Activated CD8-positive, alpha-beta memory T cell treated with anti-CD3 and anti-CD28 coated beads for 4 hours (primary cell): ENCODE data around the gene ARHGEF16.

Experiments used
- DNase-seq, 2 donors: peaks; one replicate each; pipeline ENCODE4 v3.0.0-alpha.2; 2020; ENCODE audit warnings: low read depth in 2 of 2

Gene ARHGEF16

DNA sequence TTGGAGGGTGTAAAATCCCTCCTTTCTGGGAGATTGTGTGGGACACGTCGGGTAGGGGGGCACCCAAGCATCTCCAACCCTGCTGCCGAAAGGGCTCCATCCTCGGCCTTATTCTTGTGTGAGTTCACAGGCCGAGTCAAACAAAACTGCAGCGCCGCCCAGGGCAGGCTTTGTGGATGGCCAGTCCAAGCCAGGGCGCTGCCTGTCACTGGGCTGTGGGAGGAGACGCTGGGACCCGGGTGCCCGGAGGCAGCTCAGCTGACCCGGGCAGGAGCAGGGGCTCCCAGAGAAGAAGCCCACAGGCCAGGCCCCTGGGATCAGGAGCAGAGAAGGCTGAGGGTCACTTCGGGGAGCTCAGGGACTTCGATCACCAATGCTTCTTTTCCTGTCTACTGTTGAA is 31.8 kb upstream of the ARHGEF16 start:
- no peak for DNase-seq

DNA sequence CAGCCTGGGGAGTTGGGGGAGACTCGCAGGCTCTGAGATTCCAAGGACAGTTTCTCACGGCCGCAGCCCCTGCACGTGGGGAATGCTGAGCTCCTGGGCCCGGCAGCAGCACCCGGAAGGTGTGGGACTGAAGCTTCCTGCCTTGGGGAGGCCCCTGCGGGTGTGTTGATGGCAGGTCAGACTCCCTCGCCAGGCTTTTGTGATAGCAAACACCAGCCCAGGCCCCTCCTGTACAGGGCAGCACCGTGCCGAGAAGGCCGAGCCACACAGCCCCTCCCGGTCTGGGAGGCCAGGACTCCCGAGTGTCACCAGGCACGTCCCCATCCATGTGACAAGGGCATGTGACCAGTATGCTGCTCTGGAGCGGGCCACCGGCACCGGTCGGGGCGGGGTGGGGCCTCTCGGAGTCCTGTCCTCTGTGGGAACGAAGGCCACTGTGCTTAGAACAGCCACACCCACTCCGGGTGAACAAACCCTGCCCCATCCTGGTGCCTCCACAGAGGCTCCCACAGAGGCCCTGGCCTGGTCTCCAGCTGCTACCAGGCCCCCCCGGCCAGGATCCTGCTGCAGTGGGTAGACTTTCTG is 31.1 kb upstream of the ARHGEF16 start:
- DNase-seq = no peak

DNA sequence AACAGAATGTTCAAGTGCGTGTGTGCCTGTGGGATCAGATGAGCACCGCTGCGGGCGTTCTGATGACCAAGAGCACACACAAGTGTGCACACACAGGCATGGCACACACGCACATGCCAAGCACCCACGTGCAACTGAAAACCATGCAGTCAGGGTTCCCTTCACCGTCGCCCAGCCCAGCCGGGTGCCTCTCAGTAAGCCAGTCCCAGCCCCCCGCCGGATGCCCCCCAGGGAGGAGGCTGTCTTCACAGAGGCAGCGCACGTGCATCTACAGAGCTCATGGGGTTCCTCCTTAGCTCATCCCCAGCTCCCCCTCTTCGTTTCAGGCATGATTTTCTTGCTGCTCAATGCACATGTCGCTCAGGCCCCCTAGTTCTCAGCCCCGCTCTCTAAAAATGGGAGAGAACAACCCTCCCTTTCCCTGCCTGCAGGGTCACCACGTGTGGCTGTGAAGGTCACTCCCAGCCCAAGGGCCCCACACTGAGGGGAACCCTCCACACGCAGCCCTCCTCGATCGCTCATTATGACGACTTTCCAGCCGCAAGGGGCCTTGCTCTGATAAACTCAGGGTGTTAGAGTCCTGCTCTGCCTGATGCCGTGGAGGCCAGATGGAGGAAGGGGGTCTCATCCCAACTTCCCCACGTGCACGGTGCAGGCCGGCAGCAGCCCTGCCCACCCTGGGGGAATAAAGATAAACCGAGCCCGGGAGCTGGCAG is 30.4 kb upstream of the ARHGEF16 start:
- DNase-seq = no peak

DNA sequence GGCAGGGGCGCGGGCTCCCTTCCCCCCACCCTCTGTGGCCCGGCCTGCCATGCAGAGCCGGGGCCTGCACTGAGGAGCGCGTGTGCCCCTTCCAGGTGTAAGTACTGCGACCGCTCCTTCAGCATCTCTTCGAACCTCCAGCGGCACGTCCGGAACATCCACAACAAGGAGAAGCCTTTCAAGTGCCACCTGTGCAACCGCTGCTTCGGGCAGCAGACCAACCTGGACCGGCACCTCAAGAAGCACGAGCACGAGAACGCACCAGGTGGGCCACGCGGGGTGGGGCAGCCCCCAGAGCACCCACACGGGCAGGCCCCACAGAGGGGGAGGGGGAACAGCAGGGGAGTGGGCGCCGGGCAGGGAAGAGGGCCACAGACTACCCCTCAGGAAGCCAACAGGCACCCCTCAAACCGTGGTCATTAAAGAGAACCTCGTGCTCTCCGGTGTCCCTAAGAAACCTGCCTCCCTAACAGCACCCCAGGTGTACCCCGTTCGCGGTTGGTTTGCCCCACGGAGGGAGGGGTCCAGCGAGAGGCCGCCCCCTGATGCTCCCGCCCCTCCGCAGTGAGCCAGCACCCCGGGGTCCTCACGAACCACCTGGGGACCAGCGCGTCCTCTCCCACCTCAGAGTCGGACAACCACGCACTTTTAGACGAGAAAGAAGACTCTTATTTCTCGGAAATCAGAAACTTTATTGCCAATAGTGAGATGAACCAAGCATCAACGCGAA is 28.8 kb upstream of the ARHGEF16 start:
- DNase-seq = no peak

DNA sequence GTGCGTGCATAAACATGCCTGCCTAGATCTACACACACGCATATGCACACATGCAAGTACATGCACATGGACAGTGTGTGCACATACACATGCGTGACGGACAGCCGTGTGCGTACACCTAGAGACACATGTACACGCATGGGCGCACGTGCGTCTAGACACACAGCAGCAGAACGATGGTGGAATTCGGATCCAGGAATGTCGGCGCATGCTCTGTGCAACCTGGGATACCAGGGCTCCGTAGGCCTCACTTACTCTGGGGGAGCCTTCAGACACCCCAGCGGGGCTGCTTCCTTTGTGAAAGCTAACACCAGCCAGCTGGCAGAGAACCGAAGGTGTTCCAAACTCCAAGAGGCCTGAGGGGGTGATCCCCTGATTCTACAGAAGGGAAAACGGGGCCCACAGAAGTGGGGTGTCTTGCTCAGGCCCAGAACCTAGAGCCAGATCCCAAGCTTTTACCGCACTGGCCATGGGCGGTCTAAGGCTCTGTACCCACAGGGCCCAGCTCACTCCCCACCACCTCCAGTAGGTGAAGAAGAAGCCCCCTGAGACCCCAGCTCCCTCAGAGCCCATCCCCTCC is 27.4 kb upstream of the ARHGEF16 start:
- no peak for DNase-seq

DNA sequence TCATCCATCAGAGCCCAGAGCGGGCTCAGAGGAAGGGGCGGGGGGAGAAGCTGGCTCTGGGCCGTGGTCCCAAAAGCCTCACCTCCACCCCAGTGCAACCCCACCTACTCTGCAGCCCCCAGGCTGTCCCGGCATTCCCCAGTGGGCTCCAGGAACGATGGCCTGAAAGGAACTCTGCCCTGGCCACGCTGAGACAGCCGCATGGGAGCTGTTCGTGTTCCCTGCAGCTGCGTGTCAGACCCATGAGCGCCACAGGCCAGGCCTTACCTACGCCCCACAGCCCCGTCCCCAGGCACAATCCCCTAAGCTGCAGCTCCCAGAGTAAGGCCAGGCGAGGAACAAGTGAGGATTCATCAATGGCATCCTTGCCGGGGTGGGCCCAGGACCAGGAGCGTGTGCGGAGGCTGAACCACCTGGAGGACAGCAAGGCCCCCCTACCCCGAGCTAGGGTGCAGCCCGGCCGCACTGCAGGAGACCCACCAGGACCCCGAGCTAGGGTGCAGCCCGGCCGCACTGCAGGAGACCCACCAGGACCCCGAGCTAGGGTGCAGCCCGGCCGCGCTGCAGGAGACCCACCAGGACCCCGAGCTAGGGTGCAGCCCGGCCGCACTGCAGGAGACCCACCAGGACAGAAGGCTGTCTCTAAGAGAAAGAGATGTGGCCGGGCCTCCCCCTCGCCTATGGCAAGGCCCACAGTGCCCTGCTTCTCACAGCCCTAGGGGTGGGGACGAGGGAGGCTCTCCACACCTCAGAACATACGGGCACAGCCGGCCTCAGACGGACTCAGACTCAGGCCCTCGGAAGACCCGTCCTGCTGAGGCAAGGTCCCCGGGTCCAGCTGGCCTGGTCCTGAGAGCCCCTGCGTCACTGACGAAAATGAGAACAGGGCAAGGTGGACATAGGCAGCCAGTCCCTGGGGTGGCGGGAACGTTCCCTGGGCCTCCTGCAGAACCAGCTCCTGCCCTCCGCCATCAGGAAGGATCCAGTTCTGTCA is 26.5 kb upstream of the ARHGEF16 start:
- DNase-seq = no peak

DNA sequence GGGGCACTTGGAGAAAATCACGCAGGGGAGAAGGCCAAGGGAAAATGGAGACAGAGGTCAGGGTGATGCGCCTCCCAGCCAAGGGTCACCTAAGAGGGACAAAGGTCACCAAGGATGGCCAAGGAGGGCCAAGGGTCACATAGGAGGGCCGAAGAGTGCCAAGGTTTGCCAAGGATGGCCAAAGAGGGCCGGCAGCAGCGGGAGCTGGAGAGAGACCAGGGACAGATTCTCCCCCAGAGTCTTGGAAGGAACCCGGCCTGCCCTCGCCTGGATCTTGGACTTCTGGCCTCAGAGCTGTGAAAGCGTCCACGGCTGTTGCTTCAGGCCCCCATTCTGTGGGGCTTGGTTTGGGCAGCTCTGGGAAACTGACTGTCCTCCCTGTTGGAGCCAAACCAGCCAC is 25.6 kb upstream of the ARHGEF16 start:
- no peak for DNase-seq

DNA sequence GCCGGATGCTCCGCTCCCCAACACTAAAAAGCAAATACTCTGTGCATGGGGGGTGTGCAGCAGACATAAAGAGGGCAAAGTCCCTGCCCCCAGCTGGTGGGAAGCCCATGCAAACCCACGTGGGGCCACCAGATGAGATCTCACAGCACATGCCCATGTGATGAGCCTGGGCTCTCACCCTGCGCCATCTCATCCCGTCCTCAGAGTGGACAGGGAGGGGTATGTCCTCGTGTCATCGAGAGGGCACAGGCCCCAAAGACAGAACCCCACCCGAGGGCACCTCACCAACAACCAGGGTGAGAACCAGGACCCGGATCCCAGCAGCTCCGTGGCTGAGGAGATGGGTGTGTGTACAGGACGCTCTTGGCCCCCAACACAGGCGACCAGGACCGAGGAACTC is 25.1 kb upstream of the ARHGEF16 start:
- DNase-seq = no peak

DNA sequence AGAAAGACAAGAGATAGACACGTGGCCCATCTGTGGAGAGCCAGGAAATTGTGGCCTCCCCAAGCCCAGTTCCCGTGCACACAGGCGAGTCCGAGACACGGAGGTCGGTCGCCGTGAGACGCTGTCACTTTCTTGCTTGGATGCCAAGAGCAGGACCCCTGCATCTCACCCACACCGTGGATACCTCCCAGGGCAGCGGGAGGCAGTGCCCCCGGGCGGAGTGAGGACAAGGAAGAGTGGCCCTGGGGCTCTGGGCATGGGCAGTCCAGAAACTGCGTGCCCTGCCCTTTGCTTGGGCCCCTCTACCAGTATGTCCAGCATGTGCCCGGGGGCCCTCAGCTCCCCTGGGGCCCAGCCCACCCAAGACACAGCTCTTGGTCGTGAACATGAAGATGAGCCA is 24.7 kb upstream of the ARHGEF16 start:
- no peak for DNase-seq

DNA sequence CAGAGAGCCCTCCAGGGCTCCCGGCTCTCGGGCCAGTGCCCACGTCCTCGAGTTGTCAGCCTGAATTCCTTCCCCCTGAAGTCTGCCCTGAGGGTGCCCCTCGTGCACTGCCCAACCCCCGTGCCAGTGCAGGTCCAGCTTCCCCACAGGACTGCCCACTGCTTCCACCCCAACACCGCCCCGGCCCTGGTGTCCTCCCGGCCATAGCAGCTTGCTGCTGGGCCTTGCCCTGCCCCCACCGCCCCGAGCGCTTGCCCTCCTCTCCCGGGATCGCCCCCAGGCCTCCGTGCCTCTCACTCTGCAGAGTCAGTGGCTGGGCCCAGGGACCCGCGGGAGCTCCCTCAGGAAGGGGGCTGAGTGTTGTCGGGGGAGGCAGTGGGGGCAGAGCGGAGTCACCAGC is 24.1 kb upstream of the ARHGEF16 start:
- no peak for DNase-seq

DNA sequence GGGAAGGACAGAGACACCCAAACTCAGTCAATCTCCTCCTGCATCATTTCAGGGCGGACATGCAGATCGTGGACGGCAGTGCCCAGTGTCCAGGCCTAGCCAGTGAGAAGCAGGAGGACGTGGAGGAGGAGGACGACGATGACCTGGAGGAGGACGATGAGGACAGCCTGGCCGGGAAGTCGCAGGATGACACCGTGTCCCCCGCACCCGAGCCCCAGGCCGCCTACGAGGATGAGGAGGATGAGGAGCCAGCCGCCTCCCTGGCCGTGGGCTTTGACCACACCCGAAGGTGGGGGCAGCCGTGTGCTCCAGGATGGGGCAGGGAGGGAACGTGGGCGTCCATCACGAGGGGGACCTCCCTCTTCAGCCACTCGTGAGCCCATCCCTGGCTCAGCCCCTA is 23.6 kb upstream of the ARHGEF16 start:
- no peak for DNase-seq

DNA sequence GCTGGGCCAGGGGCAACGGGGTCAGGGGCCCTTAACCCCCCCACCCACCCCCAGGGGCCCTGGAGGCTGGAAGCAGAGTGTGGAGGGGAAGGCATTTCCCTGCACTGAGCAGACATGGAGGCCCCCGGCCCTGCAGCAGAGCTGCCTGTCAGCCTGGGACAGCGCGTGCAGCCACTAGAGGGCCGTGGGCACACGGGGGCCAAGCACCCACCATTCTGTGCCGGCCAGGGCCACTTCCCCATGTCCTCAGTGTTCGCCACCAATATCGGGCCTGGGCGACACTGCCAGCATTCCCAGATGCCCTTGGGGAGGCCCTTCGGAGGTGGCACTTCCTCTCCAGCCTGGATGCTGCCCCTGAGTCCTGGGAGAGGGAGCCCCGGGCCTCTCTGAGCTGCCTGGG is 23.2 kb upstream of the ARHGEF16 start:
- DNase-seq = no peak

DNA sequence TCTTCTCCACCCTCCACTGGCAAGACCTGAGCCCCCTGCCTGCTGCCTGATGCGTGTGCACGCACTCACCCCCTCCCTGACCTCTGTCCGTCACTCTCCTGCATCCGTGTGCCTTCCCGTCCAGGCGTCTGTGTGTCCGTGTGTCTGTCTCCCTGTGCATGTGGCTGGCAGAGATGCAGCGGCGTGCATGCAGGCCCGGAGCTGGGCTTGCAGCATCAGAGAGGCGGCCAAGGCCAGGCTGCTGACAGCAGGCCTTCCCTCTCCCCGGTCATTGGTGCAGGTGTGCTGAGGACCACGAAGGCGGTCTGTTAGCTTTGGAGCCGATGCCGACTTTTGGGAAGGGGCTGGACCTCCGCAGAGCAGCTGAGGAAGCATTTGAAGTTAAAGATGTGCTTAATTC is 22.8 kb upstream of the ARHGEF16 start:
- DNase-seq = no peak

DNA sequence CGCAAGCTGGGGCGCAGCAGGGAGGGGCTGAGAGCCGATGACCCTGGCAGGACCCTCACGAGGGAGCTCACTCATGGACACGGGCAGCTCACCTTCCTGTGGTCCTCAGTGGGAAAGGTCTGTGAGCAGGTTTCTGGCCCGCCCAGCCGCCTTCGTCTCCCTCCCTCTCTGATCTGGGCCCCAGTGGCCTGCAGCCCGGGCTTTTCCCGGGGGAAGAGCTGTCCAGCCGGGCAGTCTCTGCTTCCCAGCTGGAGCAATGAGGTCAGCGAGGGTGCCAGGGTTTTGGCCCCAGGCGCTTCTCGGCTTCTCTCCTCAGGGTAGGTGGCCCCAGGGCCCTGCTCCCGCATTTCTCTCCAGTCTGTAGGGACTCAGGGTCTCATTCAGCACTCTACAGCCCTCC is 22.2 kb upstream of the ARHGEF16 start:
- no peak for DNase-seq

DNA sequence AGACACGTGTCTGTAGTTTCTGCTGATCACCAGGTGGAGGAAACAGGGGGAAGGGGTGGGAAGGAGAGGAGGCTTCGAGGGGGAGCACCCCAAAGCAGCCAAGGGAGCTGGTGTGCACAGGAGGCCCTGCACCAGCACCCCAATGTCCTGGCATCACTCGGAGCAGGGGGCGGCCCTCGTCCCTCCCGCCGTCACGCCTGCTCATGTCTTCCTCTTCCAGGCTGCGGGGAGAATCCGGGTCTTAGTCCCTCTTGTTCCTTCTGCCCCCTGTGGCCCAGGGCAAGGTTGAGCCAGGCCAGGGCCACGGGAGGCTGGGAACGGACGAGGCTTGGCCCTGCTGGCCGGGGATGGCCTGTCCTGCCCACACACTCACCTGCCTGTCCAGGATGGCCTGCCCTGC is 21.4 kb upstream of the ARHGEF16 start:
- no peak for DNase-seq

DNA sequence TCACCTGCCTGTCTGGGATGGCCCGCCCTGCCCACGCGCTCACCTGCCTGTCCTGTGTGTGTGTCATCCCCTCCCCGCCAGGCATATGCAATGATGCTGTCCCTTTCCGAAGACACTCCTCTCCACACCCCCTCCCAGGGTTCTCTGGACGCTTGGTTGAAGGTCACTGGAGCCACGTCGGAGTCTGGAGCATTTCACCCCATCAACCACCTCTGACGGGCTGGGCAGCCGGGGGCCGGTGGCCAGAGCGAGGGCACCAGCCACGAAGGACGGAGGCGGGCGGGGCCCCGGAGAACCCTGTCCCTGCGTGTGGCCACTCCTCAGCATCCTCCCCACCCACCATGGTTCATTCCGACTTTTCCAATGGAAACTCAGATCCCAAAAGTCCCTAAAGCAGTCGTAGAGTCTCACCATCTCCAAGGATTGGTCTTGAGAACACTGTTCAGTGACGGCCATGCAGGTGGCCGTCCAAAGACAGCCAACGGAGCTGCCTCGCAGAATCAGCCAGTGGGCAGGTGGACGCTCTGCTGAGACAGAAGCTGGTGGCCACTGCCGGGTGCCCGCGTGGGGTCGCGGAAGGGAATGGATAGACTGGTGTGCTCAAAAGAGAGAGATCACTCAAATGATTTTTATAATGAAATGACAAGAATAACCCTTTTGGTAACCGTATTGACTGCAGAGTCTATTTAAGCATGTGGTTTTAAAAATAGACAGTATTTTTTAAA is 20.7 kb upstream of the ARHGEF16 start:
- no peak for DNase-seq

DNA sequence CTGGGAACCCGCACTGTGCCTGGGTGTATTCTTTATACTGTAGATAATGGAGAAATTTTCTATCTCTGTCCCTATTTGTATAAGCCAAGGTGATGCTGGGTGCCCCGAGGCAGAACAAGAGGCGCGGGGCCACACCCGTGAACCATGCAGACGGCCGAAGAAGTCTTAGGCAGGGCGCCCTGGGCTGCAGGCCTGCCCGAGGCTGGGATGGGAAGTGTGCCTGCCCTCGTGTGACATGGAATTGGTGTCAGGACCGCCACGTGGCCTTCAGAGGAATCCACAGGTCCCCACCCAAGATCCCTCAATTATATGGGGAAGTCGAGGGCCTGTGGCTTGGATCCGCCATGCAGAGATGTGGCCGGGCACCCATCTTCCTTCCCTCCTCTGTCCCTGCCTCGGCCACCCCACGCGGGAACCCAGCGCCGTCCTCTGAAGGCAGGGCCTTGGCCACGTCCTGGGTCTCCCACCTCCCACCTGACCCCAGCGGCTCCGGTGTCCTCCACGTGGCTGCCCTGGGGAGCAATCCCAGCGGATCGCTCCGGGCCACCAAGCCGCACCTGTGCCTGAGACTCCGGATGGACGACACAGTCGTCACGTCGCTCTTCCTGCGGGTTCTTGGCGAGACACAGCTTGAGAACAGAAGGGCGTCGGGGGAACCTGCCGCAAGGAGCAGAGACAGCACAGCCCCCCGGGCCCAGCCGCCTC is 19.9 kb upstream of the ARHGEF16 start:
- DNase-seq = no peak

DNA sequence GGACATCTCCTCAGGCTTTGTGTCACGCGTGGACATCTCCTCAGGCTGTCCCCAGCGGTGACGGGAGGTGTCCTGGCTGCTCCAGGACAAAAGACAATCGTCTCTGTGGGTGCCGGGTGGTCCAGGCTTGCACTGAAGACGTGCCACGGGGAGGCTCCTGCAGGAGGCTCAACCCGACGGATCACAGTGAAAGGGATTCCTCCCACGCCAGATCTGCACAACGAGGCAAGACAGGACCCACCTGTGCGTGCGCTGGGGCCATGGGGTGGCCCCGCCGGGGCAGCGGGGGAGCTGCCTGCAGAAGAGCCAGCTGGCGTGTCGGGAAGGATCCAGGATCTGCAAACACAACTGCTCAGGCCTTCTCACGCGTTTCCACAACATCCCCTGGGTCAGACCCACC is 18.8 kb upstream of the ARHGEF16 start:
- no peak for DNase-seq

DNA sequence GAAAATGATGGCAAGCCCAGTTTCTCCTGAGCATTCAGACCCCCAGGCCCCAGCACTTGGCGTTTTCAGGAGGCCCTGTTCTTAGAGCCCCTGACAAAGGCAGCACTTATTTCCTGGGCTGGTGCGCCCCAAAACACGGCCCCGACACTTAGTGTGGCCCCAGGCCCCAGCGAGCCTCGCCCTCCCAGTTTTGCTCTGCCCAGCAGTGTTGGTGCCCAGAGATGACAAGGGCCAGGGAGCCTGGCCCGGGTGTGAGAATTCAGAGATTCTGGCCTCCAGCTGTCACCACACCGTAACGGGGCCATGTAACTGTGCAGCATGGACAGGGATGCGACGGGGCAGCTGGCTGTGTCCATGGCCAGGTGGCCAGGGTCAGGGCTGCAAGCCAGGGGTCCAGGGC is 18.0 kb upstream of the ARHGEF16 start:
- no peak for DNase-seq

DNA sequence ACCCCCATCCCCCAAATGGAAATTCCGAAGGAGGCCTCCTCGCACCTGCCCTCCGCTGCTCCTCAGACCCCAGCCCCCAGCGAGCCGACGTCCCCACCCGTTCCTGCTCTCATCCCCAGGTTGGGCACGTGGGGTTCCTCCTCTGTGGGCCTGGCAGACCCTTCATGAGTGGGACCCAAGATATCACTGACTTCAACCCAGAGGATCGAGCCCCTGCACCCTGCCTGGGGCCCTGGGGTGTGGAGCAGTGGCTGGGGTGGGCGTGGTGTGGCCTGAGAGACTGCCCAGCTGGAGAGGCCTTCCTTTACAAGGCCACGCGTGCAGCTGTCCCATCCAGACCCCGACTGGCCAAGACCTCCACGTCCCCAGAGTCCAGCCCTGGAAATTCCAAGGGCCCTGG is 17.6 kb upstream of the ARHGEF16 start:
- DNase-seq = no peak
